Stimulated activated naive B cell treated with anti-CD40 and anti-IgM and Interleukin-4, amounts not matched to agents 10 μg/mL and 1 μg/mL and 100 μg/mL, for 72 hours (primary cell): ENCODE results near the gene PRAMEF27.
"Not testable (repeated sequence)": the region's sequence is repeated elsewhere in the genome, so short reads cannot be mapped to it uniquely, and the experiment has no call there.

ENCODE experiments used
- ATAC-seq, 2 donors: fragments of 150-1000 bp; cut with Tn5 transposase; replicated peaks; 2 replicates each; pipeline ENCODE4 v1.10.0; 2021; ENCODE audit warnings: moderate library complexity in 1 of 2
- DNase-seq: peaks from one replicate; pipeline ENCODE4 v3.0.0; 2021
- H3K27ac Mint-ChIP-seq: one replicate; pipeline ENCODE4 v1.8.0; 2022; ENCODE audit warnings: mild to moderate bottlenecking, mixed read lengths
- H3K27me3 Mint-ChIP-seq, 2 donors: one replicate each; pipeline ENCODE4 v1.8.0; 2022; ENCODE audit warnings: mixed read lengths in 2 of 2
- H3K36me3 Mint-ChIP-seq, 2 donors: one replicate each; pipeline ENCODE4 v1.8.0; 2022; ENCODE audit warnings: mixed read lengths in 2 of 2, mild to moderate bottlenecking in 1 of 2
- H3K4me1 Mint-ChIP-seq, 2 donors: one replicate each; pipeline ENCODE4 v1.8.0; 2022; ENCODE audit warnings: mixed read lengths in 2 of 2, mild to moderate bottlenecking in 1 of 2
- H3K4me3 Mint-ChIP-seq, 2 donors: one replicate each; pipeline ENCODE4 v1.8.0; 2022; ENCODE audit warnings: mild to moderate bottlenecking in 2 of 2, mixed read lengths in 2 of 2, moderate library complexity in 1 of 2
- H3K9me3 Mint-ChIP-seq, 2 donors: one replicate each; pipeline ENCODE4 v1.8.0; 2022; ENCODE audit warnings: mixed read lengths in 2 of 2, mild to moderate bottlenecking in 1 of 2

Gene PRAMEF27

DNA sequence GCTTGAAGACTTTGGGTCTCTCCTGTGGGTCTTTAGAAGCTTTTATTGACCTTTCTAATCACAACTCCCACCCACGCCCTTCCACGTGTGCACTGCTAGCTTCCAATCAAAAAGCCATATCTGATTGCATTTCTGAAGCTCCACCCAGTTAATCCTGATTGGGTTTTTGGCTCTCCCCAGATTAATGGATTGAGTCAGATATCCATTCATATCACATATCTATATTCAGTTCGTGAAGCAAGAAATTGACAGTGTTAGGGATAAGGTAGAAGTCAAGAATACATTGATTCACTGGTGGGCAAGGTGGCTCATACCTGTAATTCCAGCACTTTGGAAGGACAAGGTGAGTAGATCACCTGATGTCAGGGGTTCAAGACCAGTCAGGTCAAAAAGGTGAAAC is at the start of gene PRAMEF27:
Gene PRAMEF27, minus strand, starts transcription at position 101 of the 400 bp plus-strand sequence. CDS start 2,916 bp downstream, outside the sequence.
- not testable (repeated sequence) for H3K9me3 Mint-ChIP-seq, H3K27ac Mint-ChIP-seq, H3K27me3 Mint-ChIP-seq, DNase-seq, H3K4me3 Mint-ChIP-seq, H3K36me3 Mint-ChIP-seq, H3K4me1 Mint-ChIP-seq, ATAC-seq

- ATAC-seq, H3K9me3 Mint-ChIP-seq, H3K4me1 Mint-ChIP-seq, H3K27me3 Mint-ChIP-seq, H3K4me3 Mint-ChIP-seq, H3K27ac Mint-ChIP-seq, DNase-seq, H3K36me3 Mint-ChIP-seq: not testable (repeated sequence)
These were observed 14.1 kb upstream of the PRAMEF27 start, which contains the start of gene PRAMEF25 for GRCh38 chr1:13070474-13070873. PRAMEF25 (plus strand) TSS chr1:13070774; CDS start chr1:13073694, 2,920 bp downstream.

DNA sequence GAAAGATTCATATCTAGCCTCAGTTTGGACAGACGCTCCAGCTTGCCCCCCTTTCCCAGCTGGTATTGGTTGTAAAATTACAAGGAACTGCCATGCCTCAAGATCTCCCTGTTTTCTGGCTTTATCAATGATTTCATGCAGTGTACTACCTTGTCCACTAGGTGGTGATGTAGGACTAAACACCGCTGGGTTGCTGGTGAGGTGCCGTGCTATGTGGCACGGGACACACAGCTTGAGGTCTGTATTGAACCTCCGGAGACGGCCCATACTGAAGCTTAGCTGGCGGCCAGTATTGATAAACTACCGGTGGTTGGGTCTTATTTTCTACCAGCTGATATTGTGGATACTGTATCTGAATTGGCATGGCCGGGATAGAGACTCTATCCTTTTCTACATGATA is 36.5 kb downstream of the PRAMEF27 start:
- not testable (repeated sequence) for H3K4me3 Mint-ChIP-seq, H3K4me1 Mint-ChIP-seq, ATAC-seq, H3K9me3 Mint-ChIP-seq, H3K27ac Mint-ChIP-seq, H3K36me3 Mint-ChIP-seq, DNase-seq, H3K27me3 Mint-ChIP-seq

DNA sequence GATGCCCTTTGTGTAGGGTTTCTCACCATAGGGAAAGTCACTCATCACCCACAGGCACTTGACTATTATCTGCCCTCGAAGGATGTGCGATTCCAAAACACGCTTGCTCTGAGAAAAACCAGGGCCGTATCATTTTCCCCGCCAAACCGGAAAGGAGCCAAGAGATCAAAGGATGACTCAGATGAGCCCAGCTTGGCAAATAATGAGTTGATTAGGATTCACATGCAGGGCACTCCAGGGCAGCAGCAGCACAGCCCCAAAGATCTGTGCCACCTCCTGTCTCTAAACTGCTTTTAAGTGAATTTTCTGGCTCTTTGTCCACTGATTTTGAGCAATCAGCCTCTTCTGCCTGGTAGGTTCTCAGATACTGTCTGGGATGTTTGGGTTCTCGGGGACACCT is 44.4 kb downstream of the PRAMEF27 start:
- H3K4me3 Mint-ChIP-seq, DNase-seq, H3K36me3 Mint-ChIP-seq, H3K27me3 Mint-ChIP-seq, H3K9me3 Mint-ChIP-seq, ATAC-seq, H3K4me1 Mint-ChIP-seq, H3K27ac Mint-ChIP-seq: not testable (repeated sequence)

DNA sequence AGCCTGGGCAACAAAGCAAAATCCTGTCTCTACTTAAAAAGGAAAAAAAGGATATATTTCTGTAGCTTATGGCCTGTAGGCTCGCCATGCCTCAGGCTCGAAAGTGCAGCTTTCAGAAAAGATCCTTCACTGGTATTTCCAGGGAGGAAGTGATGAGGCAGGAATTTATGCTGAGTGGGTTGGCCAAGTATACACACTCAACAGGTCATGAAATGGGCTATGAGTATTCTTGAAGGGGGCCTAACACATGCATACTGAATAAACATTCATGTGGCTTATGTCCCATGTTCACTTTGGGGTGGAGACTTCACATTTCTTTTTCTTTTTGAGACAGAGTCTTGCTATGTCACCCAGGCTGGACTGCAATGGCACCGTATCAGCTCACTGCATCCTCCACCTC is 47.0 kb downstream of the PRAMEF27 start:
- H3K27me3 Mint-ChIP-seq, H3K4me3 Mint-ChIP-seq, DNase-seq, H3K4me1 Mint-ChIP-seq, ATAC-seq, H3K27ac Mint-ChIP-seq, H3K36me3 Mint-ChIP-seq, H3K9me3 Mint-ChIP-seq: not testable (repeated sequence)

- DNase-seq, H3K9me3 Mint-ChIP-seq, H3K27ac Mint-ChIP-seq, H3K36me3 Mint-ChIP-seq, H3K27me3 Mint-ChIP-seq, H3K4me1 Mint-ChIP-seq, H3K4me3 Mint-ChIP-seq: not testable (repeated sequence)
- peak; percentile 33 to 65 for ATAC-seq
These were observed 50.6 kb downstream of the PRAMEF27 start for GRCh38 chr1:13005732-13006131.
